GM23338 (cell line): Measurements from ENCODE around the gene NHEJ1.

ENCODE experiments used
- CTCF ChIP-seq, 2 experiments: fragments of 200-600 bp in 1 of 2; sonication (generic) in 1 of 2; conservative IDR thresholded peaks; 2 replicates each; pipeline versions ENCODE4 v1.5.1 to v1.6.1; 2016 to 2017; ENCODE audit warnings: antibody characterized with exemption in 2 of 2, low read depth in 2 of 2, mild to moderate bottlenecking in 2 of 2, moderate library complexity in 1 of 2
- ETS1 ChIP-seq: IDR thresholded peaks from 2 replicates; pipeline ENCODE4 v1.6.1; 2016; ENCODE audit warnings: antibody characterized with exemption
- EZH2phosphoT487 ChIP-seq: fragments of 200-600 bp; sonication (generic); IDR thresholded peaks from one replicate; pipeline ENCODE4 v1.8.1; 2018; ENCODE audit warnings: antibody characterized with exemption; ENCODE audit not compliant: unreplicated experiment
- POLR2AphosphoS5 ChIP-seq: IDR thresholded peaks from 2 replicates; pipeline ENCODE4 v1.6.1; 2016; ENCODE audit warnings: antibody characterized with exemption, low read depth

DNA sequence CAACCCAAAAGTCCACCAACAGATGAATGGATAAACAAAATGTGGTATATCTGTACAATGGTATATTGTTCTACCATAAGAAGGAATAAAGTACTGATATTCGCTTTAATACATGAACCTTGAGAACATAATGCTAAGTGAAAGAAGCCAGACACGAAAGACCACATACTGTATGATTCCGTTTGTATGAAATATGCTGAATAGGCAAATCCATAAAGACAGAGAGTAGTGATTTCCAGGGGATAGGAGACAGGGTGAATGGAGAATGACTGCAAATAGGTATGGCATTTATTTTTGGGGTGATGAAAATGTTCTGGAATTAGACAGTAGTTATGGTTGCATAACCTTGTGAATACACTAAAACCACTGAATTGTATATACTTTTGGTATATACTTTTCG lies 71.3 kb downstream of the NHEJ1 start:
- TF ChIP-seq POLR2AphosphoS5 = no peak
- TF ChIP-seq ETS1 = no peak
- TF ChIP-seq CTCF (conservative IDR thresholded peaks at IDR 0.05; ENCODE audit: low read depth in 2 of 2) = no peak
- no peak for TF ChIP-seq EZH2phosphoT487
